Activated CD4-positive, alpha-beta T cell treated with anti-CD3 and anti-CD28 coated beads, Interleukin-2, amount 10 ng/mL, durations not matched to agents 7 days and 5 days (primary cell): ENCODE results near the gene RNF40. TPM values are rescaled to one million over a fixed set of nuclear protein-coding genes. Genes with fewer than 3 reads are reported as not detected.

ENCODE experiments used
- CTCF ChIA-PET: fragments of 350-600 bp; sonication (Branson Sonifier 250); formaldehyde crosslinking; loops from one replicate; lab custom pipeline; 2021; ENCODE audit warnings: antibody characterized with exemption; lab: Charles Lee
- POLR2A ChIA-PET: fragments of 350-600 bp; sonication (Branson Sonifier 250); formaldehyde crosslinking; loops from one replicate; lab custom pipeline; 2021; ENCODE audit warnings: antibody characterized with exemption; lab: Charles Lee
- DNase-seq: peaks from one replicate; pipeline ENCODE4 v3.0.0-alpha.2; 2020
- H3K27ac Mint-ChIP-seq: one replicate; pipeline ENCODE4 v1.8.0; 2021; ENCODE audit warnings: mild to moderate bottlenecking, moderate library complexity, mixed read lengths
- H3K27me3 Mint-ChIP-seq: one replicate; pipeline ENCODE4 v1.8.0; 2021; ENCODE audit warnings: mixed read lengths
- H3K36me3 Mint-ChIP-seq: one replicate; pipeline ENCODE4 v1.8.0; 2021; ENCODE audit warnings: low read depth, mixed read lengths
- H3K4me1 Mint-ChIP-seq: one replicate; pipeline ENCODE4 v1.8.0; 2021; ENCODE audit warnings: mixed read lengths
- H3K4me3 Mint-ChIP-seq: one replicate; pipeline ENCODE4 v1.8.0; 2021; ENCODE audit warnings: mild to moderate bottlenecking, moderate library complexity, mixed read lengths
- H3K9me3 Mint-ChIP-seq: one replicate; pipeline ENCODE4 v1.8.0; 2021; ENCODE audit warnings: mixed read lengths
- total RNA-seq, 2 experiments: library from RNA; stranded (reverse); gene quantifications; one replicate each; pipeline ENCODE4 v1.2.3, GENCODE V29; 2021

The RNF40 gene
- 100 to 1,000 TPM in 1 of 2 experiments, 10 to 100 TPM in 1; 81.9 to 101 TPM for total RNA-seq

DNA sequence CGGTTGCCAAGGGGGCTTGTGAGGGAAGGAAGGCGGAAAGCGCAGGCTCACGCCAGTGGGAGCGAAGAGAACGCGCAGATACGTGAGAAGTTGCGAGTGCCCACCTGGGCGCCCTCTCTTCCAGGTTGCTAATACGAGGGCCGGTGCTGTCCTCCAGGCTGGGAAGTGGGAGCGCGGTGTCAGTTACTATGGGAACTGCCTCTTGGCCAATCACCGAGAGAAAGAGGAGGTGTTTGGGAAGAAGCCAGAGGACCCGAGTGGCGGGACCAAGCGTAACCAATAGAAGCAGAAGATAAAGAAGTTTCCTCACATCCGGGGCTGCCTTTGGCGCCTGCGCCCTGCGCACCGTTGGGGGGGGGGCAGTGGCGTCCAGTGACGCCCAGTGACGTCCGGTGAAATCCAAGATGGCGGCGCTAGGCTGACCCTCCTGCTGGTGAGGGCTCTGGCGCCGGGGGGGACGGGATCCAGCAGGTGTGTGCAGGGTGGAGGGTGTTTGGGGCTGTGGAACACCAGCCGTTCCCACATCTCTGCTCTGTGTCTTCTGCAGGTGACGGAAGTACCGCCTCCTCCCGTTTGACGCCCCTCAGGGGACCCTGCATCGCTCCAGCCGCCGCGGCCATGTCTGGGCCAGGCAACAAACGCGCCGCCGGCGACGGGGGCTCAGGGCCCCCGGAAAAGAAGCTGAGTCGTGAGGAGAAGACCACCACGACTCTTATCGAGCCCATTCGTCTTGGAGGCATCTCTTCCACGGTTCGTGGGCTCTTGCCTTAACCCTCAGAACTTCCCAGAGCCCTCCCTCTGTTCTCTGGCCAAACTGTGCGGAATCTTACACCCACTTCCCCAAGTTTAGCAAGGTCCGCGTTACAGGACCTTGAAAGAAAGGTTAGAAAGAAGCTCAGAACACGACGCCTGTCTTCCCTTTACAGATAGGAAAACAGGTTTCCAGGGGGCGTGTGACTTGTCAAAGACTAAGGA, at the start of gene RNF40, which contains the start of gene CFAP119:
TSS of gene RNF40 (plus strand) at position 395 of the 975 bp plus-strand sequence. CDS start at position 619, 224 bp downstream.
TSS of gene CFAP119 (minus strand) at position 135 of the 975 bp plus-strand sequence. CDS start 314 bp downstream, outside the sequence.
- H3K4me3 Mint-ChIP-seq: peak within 1 kb of the TSS; percentile 98
- peak; percentile 94 for DNase-seq
- peaks cover 32% of the 10 kb centered on the region for H3K4me1 Mint-ChIP-seq
- peaks cover 28% of the 10 kb centered on the region for H3K36me3 Mint-ChIP-seq
- H3K27me3 Mint-ChIP-seq: no peaks in the 10 kb centered on the region
- no peaks in the 10 kb centered on the region for H3K9me3 Mint-ChIP-seq
- peak within 1 kb of the TSS; percentile 93 for H3K27ac Mint-ChIP-seq
- ChIA-PET POLR2A (interaction anchor here (0.7 kb wide), 1 partner anchor 11 kb away, joined by 3 read pairs; no protein-coding TSS in a partner anchor), CTCF (interaction anchor here (1.4 kb wide), 1 partner anchor 13 kb away, joined by 3 read pairs; the partner anchor contains the start of gene PHKG2)

DNA sequence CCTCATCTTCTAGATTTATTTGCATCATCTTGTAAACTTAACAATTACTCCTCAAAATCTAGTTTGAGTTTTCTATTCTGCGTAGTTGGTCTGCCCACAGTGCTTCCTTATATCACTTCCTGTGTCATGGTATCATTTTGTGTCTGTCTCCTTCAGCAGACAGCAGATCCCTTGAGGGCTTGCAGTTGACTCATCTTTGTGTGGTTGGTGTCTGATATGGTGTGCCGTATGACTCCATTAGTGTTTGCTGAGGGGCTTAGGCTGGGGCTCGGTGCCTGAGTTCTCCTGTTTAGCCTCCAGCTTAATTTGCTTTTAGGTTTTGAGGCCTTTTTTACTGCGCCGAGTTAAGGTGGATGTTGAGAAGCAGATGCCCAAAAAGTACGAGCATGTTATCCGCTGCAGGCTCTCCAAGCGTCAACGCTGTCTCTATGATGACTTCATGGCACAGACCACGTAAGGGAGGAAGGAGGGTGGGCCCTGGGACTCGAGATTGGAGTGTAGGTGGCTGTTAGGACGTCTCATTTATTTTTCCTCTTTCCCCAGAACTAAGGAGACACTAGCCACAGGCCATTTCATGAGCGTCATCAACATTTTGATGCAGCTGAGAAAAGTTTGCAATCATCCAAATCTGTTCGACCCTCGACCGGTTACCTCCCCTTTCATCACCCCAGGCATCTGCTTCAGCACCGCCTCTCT, 46.2 kb upstream of the RNF40 start:
- H3K27me3 Mint-ChIP-seq: no peaks in the 10 kb centered on the region
- peak overlapping the region; percentile 28 for H3K4me3 Mint-ChIP-seq
- ChIA-PET CTCF (interaction anchor here (0.6 kb wide), 1 partner anchor 20 kb away, joined by 4 read pairs; no protein-coding TSS in a partner anchor), POLR2A (no interaction called here)
- peak overlapping the region; percentile 87 for H3K27ac Mint-ChIP-seq
- H3K9me3 Mint-ChIP-seq: no peaks in the 10 kb centered on the region
- H3K4me1 Mint-ChIP-seq: peaks cover 40% of the 10 kb centered on the region
- peaks cover 69% of the 10 kb centered on the region for H3K36me3 Mint-ChIP-seq
- peak; percentile 45 for DNase-seq

DNA sequence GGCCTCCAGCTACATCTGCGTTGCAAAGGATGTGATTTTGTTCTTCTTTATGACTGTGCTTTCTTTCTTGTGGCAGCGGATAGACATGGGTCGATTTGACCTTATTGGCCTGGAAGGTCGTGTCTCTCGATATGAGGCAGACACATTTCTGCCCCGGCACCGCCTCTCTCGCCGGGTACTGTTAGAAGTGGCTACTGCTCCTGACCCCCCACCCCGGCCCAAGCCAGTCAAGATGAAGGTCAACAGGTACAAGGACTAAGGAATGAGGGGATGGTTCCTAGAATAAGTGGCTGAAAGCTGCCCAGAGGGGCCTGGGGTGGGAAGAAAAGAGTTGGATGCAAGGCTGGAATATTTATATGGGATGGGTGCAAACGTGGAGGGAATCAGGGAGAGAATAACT, 42.0 kb upstream of the RNF40 start:
- DNase-seq: no peak
- Mint-ChIP-seq H3K27ac (no peak overlapping the region), H3K4me1 (peaks cover 18% of the 10 kb centered on the region), H3K36me3 (peaks cover 73% of the 10 kb centered on the region), H3K4me3 (no peak overlapping the region), H3K9me3 (no peaks in the 10 kb centered on the region), H3K27me3 (no peaks in the 10 kb centered on the region)
- ChIA-PET POLR2A (no interaction called here), CTCF (no interaction called here)

DNA sequence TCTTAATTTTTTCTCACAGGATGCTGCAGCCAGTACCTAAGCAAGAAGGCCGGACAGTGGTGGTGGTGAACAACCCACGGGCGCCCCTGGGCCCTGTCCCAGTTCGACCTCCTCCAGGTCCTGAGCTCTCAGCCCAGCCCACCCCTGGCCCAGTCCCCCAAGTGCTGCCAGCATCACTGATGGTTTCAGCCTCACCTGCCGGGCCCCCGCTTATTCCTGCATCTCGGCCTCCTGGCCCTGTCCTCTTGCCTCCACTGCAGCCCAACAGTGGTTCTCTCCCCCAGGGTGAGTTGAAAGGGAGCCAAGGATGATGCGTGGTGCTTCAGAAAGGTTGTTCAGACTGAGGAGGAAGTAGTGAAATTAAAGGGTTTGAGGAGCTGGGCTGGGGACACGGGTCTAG, 41.4 kb upstream of the RNF40 start:
- H3K27me3 Mint-ChIP-seq: no peaks in the 10 kb centered on the region
- no peak for DNase-seq
- H3K4me3 Mint-ChIP-seq: no peak overlapping the region
- no peak overlapping the region for H3K27ac Mint-ChIP-seq
- peaks cover 14% of the 10 kb centered on the region for H3K4me1 Mint-ChIP-seq
- ChIA-PET CTCF (interaction anchor here (0.7 kb wide), 1 partner anchor 150 kb away, joined by 3 read pairs; no protein-coding TSS in a partner anchor), POLR2A (no interaction called here)
- peaks cover 74% of the 10 kb centered on the region for H3K36me3 Mint-ChIP-seq
- no peaks in the 10 kb centered on the region for H3K9me3 Mint-ChIP-seq

DNA sequence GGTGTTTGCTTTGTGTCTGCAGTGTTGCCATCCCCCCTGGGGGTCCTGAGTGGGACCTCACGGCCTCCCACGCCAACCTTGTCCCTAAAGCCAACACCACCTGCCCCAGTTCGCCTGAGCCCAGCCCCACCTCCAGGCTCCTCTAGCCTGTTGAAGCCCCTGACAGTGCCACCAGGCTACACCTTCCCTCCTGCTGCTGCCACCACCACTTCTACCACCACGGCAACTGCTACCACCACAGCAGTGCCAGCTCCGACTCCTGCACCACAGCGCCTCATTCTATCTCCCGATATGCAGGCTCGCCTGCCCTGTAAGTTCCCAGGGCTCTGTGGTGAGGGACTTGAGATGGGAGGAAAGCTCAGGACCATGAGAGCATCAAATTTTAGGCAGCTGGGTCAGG, 41.0 kb upstream of the RNF40 start:
- Mint-ChIP-seq H3K9me3 (no peaks in the 10 kb centered on the region), H3K4me1 (peaks cover 9% of the 10 kb centered on the region), H3K27ac (no peak overlapping the region), H3K36me3 (peaks cover 73% of the 10 kb centered on the region), H3K27me3 (no peaks in the 10 kb centered on the region), H3K4me3 (no peak overlapping the region)
- ChIA-PET POLR2A (no interaction called here), CTCF (interaction anchor here (0.7 to 1.3 kb wide), 2 partner anchors 17 to 150 kb away, joined by 3 read pairs; no protein-coding TSS in a partner anchor)
- no peak for DNase-seq

DNA sequence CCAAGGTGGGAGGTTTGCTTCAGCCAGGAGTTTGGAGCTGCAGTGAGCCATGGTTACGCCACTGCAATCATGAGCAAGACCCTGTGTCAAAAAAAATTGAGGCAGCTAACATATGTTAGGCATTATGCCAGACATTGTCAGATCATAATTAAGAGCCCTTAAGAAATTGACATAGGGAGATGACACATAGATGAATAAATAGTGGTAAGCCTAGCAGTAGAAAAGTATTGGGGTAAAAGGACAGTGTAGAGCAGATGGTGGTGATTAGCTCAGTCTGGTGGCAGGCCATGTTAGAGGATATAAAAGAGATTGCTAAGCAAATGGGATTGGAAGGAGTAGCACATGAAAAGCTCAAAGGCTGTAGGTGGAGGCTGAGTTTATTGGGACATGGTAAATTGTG, 40.5 kb upstream of the RNF40 start:
- Mint-ChIP-seq H3K27ac (no peak overlapping the region), H3K27me3 (no peaks in the 10 kb centered on the region), H3K36me3 (peaks cover 69% of the 10 kb centered on the region), H3K4me1 (peaks cover 5% of the 10 kb centered on the region), H3K4me3 (no peak overlapping the region), H3K9me3 (no peaks in the 10 kb centered on the region)
- ChIA-PET POLR2A (no interaction called here), CTCF (interaction anchor here (0.7 to 1.3 kb wide), 2 partner anchors 9 to 17 kb away, joined by 3 to 6 read pairs; no protein-coding TSS in a partner anchor)
- no peak for DNase-seq

DNA sequence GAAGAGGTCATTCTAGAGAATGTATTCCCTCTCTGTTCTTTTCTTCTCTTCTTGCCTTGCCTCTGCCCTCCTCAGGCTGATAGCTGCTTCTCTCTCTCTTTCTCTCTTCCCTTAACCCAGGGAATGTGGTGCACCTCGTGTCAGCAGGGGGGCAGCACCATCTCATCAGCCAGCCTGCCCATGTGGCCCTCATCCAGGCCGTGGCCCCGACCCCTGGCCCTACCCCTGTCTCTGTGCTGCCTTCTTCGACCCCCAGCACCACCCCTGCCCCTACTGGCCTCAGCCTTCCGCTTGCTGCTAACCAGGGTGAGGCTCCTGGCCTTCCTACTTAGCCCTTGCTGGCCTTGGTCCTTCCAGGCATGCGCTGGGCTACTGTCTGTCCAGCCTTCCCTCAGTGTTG, 39.7 kb upstream of the RNF40 start:
- peaks cover 62% of the 10 kb centered on the region for H3K36me3 Mint-ChIP-seq
- no peaks in the 10 kb centered on the region for H3K4me1 Mint-ChIP-seq
- H3K27me3 Mint-ChIP-seq: no peaks in the 10 kb centered on the region
- no peak overlapping the region for H3K27ac Mint-ChIP-seq
- H3K9me3 Mint-ChIP-seq: no peaks in the 10 kb centered on the region
- ChIA-PET POLR2A (no interaction called here), CTCF (interaction anchor here (1.3 to 1.8 kb wide), 2 partner anchors 16 to 38 kb away, joined by 3 to 5 read pairs; no protein-coding TSS in a partner anchor)
- DNase-seq: no peak
- H3K4me3 Mint-ChIP-seq: no peak overlapping the region

DNA sequence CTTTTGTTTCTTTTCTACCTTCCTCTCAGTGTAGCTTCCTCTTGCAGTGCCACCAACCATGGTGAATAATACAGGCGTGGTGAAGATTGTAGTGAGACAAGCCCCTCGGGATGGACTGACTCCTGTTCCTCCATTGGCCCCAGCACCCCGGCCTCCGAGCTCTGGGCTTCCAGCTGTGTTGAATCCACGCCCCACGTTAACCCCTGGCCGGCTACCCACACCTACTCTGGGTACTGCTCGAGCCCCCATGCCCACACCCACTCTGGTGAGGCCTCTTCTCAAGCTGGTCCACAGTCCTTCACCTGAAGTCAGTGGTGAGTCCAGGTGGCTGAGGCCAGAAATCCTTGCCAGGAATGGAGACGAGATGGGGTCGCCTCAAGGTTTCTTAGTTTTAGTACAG, 39.2 kb upstream of the RNF40 start:
- DNase-seq: no peak
- no peaks in the 10 kb centered on the region for H3K9me3 Mint-ChIP-seq
- H3K27ac Mint-ChIP-seq: no peak overlapping the region
- CTCF ChIA-PET: interaction anchor here (1.8 kb wide), 1 partner anchor 37 kb away, joined by 5 read pairs; no protein-coding TSS in a partner anchor
- no peak overlapping the region for H3K4me3 Mint-ChIP-seq
- POLR2A ChIA-PET: no interaction called here
- H3K36me3 Mint-ChIP-seq: peaks cover 64% of the 10 kb centered on the region
- H3K4me1 Mint-ChIP-seq: peaks cover 1% of the 10 kb centered on the region
- H3K27me3 Mint-ChIP-seq: no peaks in the 10 kb centered on the region

DNA sequence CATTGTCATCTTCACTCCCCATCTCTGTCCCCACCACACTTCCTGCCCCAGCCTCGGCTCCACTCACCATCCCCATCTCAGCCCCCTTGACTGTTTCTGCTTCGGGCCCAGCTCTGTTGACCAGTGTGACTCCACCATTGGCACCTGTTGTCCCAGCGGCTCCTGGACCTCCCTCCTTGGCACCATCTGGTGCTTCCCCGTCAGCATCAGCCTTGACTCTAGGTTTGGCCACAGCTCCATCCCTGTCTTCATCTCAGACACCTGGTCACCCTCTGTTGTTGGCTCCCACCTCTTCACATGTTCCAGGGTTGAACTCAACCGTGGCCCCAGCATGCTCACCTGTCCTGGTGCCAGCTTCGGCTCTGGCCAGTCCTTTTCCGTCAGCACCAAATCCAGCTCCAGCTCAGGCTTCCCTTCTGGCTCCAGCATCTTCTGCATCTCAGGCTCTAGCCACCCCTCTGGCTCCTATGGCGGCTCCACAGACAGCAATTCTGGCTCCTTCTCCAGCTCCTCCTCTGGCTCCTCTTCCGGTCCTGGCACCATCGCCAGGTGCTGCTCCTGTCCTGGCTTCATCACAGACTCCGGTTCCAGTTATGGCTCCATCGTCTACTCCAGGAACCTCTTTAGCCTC, 38.3 kb upstream of the RNF40 start:
- H3K27ac Mint-ChIP-seq: no peak overlapping the region
- H3K9me3 Mint-ChIP-seq: no peaks in the 10 kb centered on the region
- H3K4me1 Mint-ChIP-seq: peaks cover 4% of the 10 kb centered on the region
- H3K4me3 Mint-ChIP-seq: no peak overlapping the region
- peaks cover 68% of the 10 kb centered on the region for H3K36me3 Mint-ChIP-seq
- no peak for DNase-seq
- CTCF ChIA-PET: interaction anchor here (0.8 to 1.8 kb wide), 5 partner anchors 17 to 65 kb away, joined by 3 to 6 read pairs (median 5); partner anchors contain the start of gene FBRS
- POLR2A ChIA-PET: no interaction called here
- H3K27me3 Mint-ChIP-seq: no peaks in the 10 kb centered on the region

DNA sequence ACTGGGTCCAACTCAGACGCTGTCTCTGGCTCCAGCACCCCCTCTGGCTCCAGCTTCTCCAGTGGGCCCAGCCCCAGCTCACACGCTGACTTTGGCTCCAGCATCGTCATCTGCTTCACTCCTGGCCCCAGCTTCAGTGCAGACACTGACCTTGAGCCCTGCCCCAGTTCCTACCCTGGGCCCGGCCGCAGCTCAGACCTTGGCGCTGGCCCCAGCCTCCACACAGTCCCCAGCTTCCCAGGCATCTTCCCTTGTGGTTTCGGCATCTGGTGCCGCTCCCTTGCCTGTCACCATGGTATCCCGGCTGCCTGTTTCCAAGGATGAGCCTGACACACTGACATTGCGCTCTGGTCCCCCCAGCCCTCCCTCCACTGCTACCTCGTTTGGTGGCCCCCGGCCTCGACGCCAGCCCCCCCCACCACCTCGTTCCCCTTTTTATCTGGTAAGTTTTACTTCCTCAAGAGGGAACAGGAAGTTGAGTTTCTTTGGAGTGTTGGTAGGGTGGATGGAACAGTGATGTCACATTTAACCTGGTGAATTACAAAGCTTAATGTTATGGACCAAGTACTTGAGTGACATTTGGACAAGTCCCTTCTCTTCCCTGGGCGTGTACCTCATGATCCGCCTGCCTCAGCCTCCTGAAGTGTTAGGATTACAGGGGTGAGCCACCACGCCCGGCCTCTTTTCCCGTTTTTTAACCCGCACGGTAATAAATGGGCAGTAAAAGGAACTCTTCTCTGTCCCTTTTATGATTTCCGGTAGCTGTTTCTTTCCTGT, 37.3 kb upstream of the RNF40 start:
- peaks cover 8% of the 10 kb centered on the region for H3K4me1 Mint-ChIP-seq
- ChIA-PET CTCF (interaction anchor here (0.6 to 1.5 kb wide), 5 partner anchors 10 to 66 kb away, joined by 3 to 6 read pairs (median 5); partner anchors contain the start of gene FBRS), POLR2A (no interaction called here)
- no peak for DNase-seq
- H3K9me3 Mint-ChIP-seq: no peaks in the 10 kb centered on the region
- no peak overlapping the region for H3K27ac Mint-ChIP-seq
- H3K4me3 Mint-ChIP-seq: no peak overlapping the region
- no peaks in the 10 kb centered on the region for H3K27me3 Mint-ChIP-seq
- peaks cover 71% of the 10 kb centered on the region for H3K36me3 Mint-ChIP-seq

DNA sequence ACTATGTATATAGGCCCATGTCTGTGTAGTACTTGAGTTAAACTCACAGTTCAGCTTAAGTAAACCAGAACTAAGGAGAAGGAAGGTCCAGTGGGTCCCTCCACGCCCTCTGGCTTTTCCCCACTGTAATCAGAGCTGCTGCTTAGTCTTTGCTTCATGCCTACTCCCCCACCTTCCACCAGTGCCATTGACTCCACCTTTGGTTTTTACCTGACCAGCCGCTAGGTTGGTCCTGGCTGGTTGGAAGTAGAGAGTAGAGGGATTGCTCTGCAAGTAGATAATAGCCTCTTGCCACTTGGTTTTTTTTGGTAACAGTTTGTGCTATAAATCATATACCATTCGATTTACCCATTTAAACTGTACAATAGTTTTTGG, 36.7 kb upstream of the RNF40 start:
- ChIA-PET CTCF (interaction anchor here (0.6 to 0.7 kb wide), 2 partner anchors 10 to 39 kb away, joined by 3 read pairs; no protein-coding TSS in a partner anchor), POLR2A (no interaction called here)
- Mint-ChIP-seq H3K4me3 (no peak overlapping the region), H3K27me3 (no peaks in the 10 kb centered on the region), H3K4me1 (peaks cover 8% of the 10 kb centered on the region), H3K36me3 (peaks cover 71% of the 10 kb centered on the region), H3K9me3 (no peaks in the 10 kb centered on the region), H3K27ac (peak overlapping the region; percentile 9)
- no peak for DNase-seq
